Stimulated activated CD4-positive, alpha-beta T cell treated with anti-CD3 and anti-CD28 coated beads, Interleukin-4, amount 100 ng/mL, for 48 hours (primary cell): ENCODE measurements around the gene DDIT3.
"Not testable (repeated sequence)": the region's sequence is repeated elsewhere in the genome, so short reads cannot be mapped to it uniquely, and the experiment has no call there.

Experiments used
- DNase-seq, 2 donors: peaks; one replicate each; pipeline ENCODE4 v3.0.0-alpha.2; 2020; ENCODE audit warnings: low read depth in 2 of 2

DDIT3 gene

DNA sequence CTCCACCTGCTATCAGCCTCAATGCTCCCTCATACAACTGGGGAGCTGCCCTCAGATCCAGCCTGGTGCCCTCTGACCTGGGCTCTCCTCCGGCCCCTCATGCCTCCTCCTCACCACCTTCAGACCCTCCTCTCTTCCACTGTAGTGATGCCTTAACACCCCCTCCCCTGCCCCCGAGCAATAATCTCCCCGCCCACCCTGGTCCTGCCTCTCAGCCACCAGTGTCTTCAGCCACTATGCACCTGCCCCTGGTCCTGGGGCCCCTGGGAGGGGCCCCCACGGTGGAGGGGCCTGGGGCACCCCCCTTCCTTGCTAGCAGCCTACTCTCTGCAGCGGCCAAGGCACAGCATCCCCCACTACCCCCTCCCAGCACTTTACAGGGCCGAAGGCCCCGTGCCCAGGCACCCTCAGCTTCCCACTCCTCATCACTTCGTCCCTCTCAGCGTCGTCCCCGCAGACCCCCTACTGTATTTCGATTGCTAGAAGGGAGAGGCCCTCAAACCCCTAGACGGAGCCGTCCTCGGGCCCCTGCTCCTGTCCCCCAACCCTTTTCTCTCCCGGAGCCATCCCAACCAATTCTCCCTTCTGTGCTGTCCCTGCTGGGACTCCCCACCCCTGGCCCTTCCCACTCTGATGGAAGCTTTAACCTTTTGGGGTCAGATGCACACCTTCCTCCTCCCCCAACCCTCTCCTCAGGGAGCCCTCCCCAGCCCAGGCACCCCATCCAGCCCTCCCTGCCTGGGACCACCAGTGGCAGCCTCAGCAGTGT, 5.5 kb upstream of the DDIT3 start:
- no peak for DNase-seq

DNA sequence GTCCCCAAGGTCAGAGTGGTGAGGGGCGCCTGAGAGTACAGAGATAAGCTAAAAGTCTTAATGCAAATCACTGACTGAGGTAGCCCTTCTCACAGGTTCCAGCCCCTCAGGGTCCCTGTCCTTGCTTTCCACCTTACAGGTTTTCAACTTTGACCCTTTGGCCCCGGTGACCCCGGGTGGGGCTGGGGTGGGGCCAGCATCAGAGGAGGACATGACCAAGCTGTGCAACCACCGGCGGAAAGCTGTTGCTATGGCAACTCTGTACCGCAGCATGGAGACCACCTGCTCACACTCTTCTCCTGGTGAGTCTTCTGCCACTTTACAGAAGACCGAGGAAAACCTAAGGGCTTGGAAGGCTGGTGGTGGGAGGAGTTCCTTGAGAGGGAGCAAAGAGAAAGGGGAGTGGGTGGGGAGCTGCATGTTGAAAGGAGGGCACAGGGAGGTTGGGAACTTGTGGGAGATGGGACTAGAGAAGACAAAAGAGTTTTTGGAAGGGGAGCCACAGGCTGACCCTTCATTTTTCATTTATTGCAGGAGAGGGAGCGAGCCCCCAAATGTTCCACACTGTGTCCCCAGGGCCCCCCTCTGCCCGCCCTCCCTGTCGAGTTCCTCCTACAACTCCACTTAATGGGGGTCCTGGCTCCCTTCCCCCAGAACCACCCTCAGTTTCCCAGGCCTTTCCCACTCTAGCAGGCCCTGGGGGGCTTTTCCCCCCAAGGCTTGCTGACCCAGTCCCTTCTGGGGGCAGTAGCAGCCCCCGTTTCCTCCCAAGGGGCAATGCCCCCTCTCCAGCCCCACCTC, 4.7 kb upstream of the DDIT3 start:
- no peak for DNase-seq

DNA sequence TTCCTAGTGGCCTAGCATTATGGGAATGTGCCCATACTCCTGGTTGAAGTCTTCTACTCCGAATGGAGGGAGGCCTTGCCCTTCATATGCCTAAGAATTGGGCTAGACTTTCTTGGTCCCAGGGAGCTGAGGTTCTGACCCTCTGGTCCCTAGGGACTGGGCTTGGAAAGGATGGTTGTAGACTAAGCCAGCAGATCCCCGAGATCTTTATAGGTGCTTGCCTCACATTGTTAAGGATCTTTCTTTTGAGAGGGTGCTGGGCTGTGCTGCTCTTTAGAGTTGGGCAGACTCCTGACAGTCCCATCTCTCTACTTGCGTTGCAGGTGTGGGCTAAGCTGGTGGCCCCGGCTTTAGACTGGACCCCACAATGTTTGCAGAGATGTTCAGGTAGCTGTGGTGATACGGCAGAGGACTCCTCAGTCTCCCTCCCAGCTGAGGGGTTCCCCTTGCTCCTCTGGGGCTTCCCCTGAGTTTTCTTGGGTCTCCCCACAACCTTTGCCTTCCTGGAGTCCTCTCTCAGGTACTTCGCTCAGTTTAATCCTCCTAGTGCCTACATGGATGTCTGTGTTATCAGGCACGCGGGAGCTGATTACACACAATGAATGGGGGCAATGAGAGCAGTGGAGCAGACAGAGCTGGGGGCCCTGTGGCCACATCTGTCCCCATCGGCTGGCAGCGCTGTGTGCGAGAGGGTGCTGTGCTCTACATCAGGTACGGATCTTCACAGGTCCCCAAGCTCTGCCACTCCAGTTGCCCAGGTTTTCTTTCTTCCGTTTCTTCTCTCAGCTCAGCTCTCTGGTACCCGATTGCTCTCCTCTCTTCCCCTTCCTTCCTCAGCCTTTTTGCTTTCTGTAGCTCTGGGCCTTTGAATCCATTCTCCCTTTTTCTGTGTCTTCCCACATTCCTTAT, 3.6 kb upstream of the DDIT3 start:
- DNase-seq = no peak

DNA sequence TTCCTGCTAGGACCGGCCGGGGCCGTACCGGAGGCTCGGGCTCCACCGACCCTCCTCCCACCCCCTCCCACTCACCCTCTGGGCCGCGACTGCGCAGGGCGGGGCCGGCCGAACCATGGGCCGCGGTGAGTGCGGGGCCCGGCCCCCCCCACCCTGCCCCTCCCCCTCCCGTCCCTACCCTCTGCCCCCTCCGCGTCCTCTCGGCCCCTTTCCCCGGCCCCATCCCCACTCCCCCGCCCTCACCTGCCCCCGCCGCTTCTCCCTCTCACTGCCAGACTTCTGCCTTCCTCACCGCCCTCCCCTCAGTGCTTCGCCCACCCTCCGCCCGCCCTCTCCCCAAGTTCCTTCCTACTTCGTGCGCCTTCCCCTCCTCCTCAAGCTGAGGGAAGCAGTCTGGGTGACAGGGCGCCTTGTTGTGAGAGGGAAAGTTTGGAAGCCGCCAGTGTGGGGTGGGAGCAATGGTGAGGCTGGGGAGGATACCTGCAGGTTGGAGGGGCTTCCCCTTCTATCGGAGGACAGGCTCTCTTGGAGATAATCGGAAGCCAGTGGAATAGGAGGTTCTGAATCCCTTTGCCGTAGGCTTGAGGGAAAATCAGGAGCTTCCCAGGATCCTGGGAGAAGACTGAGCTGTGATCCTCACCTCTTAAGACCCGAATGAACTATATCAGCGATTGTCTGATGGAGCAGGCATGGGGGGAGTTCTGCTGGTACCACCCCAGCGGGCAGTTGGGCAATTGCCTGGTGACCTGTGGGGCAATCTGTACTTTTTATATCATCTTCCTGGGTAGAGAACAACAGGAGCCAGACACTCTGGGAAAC, 2.8 kb upstream of the DDIT3 start:
- DNase-seq = no peak

DNA sequence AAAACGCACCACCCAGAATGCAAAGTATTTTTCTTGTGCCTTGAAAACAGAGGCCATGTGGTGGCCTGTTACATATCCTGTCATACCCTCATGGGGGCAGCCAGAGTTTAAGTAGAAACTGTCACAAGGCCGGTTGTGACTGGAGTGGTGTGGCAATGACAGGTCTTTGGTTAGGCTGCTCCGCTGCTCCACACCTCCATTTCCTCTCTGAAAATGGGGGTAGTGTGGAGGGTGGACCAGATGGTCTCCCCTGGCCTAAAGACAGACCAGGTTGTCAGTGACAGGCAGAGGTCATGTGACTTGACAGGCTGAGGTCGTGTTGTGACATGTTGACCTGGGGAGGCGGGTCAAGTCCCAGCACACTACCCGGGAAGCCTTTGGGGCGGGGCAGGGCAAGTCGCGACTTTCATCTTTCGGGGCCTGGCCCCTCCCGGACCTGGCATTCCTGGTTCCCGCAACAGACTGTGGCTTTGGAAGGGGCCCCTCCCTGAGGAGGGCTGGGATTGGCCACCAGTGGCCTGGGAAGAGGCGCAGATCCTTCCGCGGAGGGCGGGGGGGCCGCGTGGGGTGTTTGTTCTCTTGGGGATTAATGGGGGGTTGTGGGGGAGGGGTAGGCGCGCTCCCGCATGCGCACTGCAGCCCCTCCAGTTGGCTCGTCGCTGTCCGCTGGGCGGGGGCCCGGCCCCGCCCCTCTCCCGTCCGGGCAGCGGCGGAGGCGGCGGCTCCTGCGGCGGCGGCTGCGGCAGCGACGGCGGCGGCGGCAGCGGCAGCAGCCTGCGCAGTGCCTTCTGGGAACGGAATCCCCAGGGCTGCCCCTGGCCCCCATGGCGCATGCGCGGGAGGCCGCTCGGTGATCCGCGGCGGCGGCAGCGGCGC, 1.9 kb upstream of the DDIT3 start, which contains the start of gene MBD6:
Gene MBD6 (plus strand): TSS at position 814 of the 876 bp plus-strand sequence. CDS start 1,480 bp downstream, outside the sequence.
- DNase-seq = peak; percentile 85

DNA sequence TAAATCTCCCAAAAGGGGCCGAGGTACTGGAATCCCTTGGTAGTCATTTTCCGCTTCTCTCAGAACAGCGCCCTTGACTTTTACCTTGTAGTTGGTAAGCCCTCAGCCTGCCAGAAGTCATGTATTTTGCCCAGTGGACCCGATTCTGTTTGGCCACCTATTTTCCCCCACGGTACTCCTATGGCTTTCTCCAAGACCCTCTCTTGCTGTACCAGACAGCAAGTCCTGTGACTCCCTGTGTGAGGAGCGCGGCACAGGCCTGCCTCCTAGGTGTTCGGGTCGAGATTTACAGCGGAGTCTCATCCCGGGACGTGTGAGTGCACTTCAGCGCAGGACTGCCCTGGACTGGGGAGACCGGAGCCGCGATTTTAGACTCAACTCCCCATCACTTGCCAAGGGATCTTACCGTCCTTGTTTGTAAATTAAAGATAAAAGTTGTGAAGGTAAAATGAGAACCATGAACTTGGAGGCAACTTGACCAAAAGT, 1.3 kb upstream of the DDIT3 start:
- no peak for DNase-seq

DNA sequence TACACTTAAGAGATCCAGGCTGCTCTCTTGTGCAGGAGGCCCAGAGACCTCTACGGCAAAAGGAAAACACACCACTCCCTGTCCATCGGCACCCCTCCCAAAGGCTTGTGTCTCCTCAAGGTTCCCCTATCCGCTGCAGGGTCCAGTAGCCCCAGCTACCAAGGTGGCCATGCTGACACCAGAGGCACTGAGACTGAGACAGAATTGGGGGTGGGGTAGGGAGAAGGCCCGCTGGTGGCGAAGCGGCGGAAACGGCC, 590 bp downstream of the DDIT3 start:
- DNase-seq = peak in 1 of 2 donors; percentile 9

DNA sequence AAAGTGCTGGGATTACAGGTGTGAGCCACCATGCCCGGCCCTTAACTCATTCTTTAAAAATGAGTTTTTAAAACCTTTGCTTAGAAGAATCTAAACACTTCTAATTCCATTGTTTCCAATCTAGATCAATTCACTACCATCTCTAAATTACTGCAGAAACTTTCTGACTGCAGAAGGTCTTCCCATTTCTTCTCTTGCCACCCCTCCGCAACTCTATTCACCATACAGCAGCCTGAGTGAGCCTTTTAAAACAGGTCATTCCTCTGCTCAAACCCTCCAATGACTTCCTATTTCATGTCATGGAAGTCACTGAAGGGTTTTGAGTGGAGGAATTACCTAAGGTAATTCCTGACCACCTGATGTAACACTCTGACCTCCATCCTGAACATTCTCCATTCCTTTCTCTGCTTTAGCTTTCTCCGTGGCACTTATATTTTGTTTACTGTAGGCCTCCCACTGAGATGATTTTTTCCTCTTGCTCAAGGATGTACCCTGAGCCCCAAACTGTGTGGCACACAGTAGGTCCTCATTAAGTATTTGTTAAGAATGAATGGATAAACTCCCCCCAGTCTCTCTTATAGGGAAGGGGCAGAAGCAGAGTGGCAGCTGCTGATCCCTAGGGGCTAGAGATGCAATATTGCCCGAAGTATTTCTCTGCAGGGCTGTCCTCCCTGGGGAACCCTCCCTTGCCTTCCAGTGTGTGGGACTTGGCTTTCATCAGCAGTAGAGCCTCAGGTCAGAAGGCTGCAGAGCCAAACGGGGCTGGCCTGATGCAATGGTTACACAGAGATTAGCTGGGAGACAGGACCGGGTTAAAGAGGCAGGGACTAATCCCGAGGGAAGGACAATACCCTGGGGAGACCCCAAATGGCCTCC, 1.2 kb downstream of the DDIT3 start:
- no peak for DNase-seq

DNA sequence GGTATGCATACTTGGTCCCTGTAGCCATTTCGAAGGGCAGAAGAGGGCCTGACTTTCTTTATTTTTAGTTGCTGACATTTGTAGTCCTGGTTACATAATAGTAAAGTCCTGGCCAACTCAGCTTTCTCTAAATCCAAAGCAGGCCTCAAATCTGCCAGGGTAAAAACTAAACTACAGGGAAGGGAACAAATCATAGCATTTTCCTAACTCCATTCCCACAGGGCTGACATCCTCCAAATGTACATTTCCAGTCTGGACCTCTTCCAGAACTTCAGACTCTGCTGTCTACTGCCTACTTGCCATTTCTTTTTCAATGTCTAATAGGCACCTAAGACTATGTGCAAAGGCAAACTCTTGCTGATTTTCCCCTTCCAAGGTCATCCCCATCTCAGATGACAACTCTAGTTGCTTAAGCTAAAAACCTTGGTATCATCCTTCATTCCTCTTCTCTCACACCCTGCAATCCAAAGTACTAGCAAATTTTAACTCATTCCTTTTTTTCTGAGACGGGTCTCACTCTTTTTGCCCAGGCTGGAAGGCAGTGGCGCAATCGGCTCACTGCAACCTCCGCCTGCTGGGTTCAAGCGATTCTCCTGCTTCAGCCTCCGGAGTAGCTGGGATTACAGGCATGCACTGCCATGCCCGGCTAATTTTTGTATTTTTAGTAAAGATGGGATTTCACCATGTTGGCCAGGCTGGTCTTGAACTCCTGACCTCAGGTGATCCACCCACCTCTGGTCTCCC, 2.0 kb downstream of the DDIT3 start:
- no peak for DNase-seq

DNA sequence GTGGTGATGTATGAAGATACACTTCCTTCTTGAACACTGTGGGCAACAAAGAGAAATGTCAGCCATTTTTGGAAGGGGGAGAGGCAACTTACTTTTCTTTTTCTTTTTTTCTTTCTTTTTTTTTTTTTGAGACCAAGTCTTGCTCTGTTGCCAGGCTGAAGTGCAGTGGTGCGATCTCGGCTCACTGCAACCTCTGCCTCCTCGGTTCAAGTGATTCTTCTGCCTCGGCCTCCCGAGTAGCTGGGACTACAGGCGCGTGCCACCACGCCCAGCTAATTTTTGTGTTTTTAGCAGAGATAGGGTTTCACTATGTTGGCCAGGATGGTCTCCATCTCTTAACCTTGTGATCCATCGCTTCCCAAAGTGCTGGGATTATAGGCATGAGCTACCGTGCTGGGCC, 2.6 kb downstream of the DDIT3 start:
- not testable (repeated sequence) for DNase-seq

DNA sequence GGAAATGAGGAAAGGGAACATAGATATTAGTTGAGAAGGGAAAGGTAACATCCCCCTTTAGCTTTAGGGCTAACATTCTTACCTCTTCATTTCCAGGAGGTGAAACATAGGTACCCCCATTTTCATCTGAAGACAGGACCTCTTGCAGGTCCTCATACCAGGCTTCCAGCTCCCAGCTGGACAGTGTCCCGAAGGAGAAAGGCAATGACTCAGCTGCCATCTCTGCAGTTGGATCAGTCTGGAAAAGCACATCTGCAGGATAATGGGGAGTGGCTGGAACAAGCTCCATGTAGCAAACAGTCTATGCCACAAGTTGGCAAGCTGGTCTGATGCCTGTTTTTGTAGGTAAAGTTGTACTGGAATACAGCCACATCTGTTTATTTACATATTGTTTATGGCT, 3.1 kb downstream of the DDIT3 start:
- no peak for DNase-seq

DNA sequence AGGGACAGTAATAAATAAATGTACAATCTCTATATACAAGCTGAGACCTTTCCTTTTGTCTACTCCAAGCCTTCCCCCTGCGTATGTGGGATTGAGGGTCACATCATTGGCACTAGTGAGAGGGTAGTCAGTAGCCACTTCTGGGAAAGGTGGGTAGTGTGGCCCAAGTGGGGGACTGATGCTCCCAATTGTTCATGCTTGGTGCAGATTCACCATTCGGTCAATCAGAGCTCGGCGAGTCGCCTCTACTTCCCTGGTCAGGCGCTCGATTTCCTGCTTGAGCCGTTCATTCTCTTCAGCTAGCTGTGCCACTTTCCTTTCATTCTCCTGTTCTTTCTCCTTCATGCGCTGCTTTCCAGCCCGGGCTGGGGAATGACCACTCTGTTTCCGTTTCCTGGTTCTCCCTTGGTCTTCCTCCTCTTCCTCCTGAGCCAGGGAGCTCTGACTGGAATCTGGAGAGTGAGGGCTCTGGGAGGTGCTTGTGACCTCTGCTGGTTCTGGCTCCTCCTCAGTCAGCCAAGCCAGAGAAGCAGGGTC, 3.6 kb downstream of the DDIT3 start:
- no peak for DNase-seq

DNA sequence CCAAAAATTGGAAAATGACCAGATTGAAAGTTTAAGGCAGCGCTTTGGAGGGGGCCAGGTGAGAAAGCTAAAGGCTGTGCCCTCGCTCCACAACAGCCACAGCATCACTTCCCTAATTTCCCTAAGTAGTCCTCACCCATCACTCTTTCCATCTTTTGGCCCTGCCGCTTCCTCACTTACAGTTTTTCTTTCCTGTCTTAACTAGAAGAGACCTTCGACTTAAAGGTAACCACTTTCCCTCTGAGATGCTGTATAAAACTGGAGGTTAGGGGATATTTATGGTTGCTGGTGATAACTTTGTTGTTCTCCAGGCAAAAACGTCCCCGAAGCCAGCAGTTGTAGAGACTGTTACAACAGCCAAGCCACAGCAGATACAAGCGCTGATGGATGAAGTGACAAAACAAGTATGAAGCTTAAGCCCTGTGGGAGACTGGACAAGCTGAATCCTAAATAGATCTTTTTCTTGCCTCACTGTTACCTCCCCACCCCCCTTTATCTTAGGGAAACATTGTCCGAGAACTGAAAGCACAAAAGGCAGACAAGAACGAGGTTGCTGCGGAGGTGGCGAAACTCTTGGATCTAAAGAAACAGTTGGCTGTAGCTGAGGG, 4.3 kb downstream of the DDIT3 start:
- DNase-seq = no peak

DNA sequence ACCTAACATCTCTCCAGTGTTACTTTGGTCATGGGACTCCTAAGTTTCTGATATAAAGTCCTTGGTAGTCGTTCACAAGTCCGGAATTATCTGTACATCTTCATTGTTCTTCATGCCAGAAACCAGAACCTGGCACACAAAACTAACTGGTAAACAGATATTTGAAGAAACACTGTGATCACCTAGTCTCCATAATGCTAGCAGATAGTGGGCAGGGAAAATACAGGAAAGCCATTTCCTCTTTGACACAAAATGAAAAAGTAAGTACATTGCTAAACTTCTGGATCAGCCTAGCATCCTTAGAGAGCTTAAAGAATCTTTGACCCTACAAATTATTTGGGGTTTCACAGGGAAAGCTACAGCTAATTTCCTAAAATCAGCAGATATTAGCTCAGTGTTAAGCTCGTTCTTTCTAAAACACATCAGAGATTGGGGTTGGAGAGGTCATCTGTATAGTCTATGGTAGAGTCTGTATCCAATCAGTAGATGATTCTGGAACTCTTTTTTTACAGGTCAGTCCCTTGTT, 4.8 kb downstream of the DDIT3 start:
- DNase-seq = no peak

DNA sequence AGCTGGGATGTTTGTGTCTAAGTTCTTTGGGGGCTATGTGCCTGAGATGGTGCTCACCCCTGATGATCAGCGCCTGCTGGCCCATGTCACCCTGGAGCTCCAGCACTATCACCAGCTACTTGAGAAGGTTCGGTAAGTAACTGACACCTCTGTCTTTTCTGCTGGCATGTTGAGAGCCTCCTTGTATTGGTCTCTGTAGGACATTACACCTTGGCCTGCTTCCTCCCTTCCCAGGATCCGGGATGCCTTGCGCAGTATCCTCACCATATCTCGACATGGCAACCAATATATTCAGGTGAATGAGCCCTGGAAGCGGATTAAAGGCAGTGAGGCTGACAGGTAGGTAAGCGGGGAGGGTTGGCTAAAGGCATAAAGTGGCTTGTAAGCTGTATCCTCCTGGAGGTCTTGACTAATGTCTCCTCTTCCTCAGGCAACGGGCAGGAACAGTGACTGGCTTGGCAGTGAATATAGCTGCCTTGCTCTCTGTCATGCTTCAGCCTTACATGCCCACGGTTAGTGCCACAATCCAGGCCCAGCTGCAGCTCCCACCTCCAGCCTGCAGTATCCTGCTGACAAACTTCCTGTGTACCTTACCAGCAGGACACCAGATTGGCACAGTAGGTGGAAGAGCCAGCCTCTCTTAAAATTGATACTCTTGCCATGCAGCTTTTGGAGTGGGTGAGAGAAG, 5.5 kb downstream of the DDIT3 start:
- DNase-seq = no peak

DNA sequence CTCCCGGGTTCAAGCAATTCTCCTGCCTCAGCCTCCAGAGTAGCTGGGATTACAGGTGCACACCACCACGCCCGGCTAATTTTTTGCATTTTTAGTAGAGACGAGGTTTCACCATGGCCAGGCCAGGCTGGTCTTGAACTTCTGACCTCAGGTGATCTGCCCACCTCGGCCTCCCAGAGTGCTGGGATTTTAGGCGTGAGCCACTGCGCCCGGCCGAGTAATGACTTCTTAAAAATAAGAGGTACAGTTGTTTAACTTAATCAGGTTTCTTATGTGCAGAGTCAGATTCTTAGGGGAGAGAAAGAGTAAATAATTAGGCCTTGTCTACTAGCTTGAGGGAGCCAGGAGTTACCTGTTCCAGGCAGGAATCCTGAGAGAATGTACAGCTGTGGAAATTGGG, 6.1 kb downstream of the DDIT3 start:
- DNase-seq = not testable (repeated sequence)

DNA sequence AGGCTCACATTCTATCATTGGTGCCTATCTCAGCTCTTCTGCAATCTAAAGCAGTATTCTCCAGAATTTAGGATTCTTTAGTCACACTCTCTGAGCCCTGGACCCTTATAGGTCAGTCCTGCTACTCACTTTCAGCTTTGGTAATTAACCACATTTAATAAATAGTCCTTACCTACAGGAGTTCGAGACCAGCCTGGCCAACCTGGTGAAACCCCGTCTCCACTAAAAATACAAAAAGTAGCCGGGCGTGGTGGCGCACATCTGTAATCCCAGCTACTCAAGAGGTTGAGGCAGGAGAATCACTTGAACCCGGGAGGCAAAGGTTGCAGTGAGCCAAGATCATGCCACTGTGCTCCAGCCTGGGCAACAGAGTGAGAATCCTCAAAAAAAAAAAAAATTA, 6.6 kb downstream of the DDIT3 start:
- not testable (repeated sequence) for DNase-seq
